GM12878 (cell line): ENCODE data around the gene BLNK.

Experiments used
- BRCA1 ChIP-seq: IDR thresholded peaks from 2 replicates; pipeline ENCODE4 v1.6.1; 2011; ENCODE audit warnings: low read depth, low read length, improper control_type of control experiment
- CBFB ChIP-seq: IDR thresholded peaks from 2 replicates; pipeline ENCODE4 v1.6.1; 2016; ENCODE audit warnings: antibody characterized with exemption, low read depth
- EP300 ChIP-seq, 2 experiments: fragments of 150-350 bp in 1 of 2; IDR thresholded peaks; 2 replicates each; pipeline ENCODE4 v1.6.1; 2011 to 2012; ENCODE audit warnings: low read depth in 2 of 2, low read length in 2 of 2, borderline replicate concordance in 1 of 2, improper control_type of control experiment in 1 of 2, inconsistent platforms in 1 of 2; ENCODE audit not compliant: control insufficient read depth in 1 of 2
- POLR2A ChIP-seq: IDR thresholded peaks from 2 replicates; pipeline ENCODE4 v1.6.1; 2011; ENCODE audit warnings: low read depth, mild to moderate bottlenecking, low read length
- RAD21 ChIP-seq: IDR thresholded peaks from 2 replicates; pipeline ENCODE4 v1.6.1; 2011; ENCODE audit warnings: mild to moderate bottlenecking, low read depth, low read length, moderate library complexity; ENCODE audit not compliant: insufficient read depth
- SUZ12 ChIP-seq: fragments of 200-600 bp; sonication (generic); IDR thresholded peaks from one replicate; pipeline ENCODE4 v1.6.1; 2018; ENCODE audit warnings: antibody characterized with exemption, mild to moderate bottlenecking; ENCODE audit not compliant: unreplicated experiment
- TF ChIP-seq, protein P1 (sequence below), 3 experiments: IDR thresholded peaks in 2 of 3; conservative IDR thresholded peaks in 1 of 3; 2 replicates each; pipeline ENCODE4 v1.5.1; 2011; ENCODE audit warnings: low read depth in 3 of 3, low read length in 3 of 3, mild to moderate bottlenecking in 3 of 3, control low read depth in 2 of 3, moderate library complexity in 2 of 3, inconsistent platforms in 1 of 3, mixed read lengths in 1 of 3; ENCODE audit not compliant: control insufficient read depth in 2 of 3, insufficient read depth in 1 of 3; ENCODE audit errors: extremely low read depth in 1 of 3

DNA sequence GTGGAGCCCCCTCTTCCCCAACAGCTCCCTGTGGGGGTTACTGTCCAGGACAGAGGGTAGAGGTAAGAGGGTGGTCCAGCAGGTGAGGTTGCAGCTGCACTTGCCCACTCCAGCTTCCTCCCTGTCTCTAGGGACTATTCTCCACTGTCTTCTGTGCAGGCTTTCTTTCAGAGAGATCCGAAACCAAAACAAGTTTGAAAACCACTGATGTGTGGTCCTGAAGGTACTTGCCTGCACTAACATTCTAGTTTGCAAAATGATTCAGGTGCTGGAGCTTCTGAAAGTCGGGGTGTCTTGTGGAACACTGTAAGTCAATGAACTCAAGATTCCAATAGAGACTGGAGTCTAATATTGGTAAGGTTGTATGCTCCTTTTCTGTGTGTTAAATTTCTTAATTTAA, 63.1 kb downstream of the BLNK start:
- TF ChIP-seq CBFB (no peak), SUZ12 (no peak), POLR2A (no peak), EP300 (IDR thresholded peaks at IDR 0.05; ENCODE audit: borderline replicate concordance in 1 of 2, control insufficient read depth in 1 of 2, low read depth in 2 of 2, low read length in 2 of 2) (no peak), RAD21 (0 out of 2 replicates have a peak, but pooled peaks have one; percentile 1), BRCA1 (no peak)
- TF ChIP-seq, protein P1, sequence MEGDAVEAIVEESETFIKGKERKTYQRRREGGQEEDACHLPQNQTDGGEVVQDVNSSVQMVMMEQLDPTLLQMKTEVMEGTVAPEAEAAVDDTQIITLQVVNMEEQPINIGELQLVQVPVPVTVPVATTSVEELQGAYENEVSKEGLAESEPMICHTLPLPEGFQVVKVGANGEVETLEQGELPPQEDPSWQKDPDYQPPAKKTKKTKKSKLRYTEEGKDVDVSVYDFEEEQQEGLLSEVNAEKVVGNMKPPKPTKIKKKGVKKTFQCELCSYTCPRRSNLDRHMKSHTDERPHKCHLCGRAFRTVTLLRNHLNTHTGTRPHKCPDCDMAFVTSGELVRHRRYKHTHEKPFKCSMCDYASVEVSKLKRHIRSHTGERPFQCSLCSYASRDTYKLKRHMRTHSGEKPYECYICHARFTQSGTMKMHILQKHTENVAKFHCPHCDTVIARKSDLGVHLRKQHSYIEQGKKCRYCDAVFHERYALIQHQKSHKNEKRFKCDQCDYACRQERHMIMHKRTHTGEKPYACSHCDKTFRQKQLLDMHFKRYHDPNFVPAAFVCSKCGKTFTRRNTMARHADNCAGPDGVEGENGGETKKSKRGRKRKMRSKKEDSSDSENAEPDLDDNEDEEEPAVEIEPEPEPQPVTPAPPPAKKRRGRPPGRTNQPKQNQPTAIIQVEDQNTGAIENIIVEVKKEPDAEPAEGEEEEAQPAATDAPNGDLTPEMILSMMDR (IDR thresholded peaks at IDR 0.05 in 2 of 3, conservative IDR thresholded peaks at IDR 0.05 in 1 of 3; ENCODE audit: control insufficient read depth in 2 of 3, extremely low read depth in 1 of 3, insufficient read depth in 1 of 3, low read depth in 3 of 3, low read length in 3 of 3), result no peak
